Activated naive CD8-positive, alpha-beta T cell treated with anti-CD3 and anti-CD28 coated beads for 36 hours (primary cell): ENCODE results near the gene KCTD16. TPM values are rescaled to one million over a fixed set of nuclear protein-coding genes. Genes with fewer than 3 reads are reported as not detected.

Source experiments
- DNase-seq: peaks from one replicate; pipeline ENCODE4 v3.0.0; 2021
- H3K27ac Mint-ChIP-seq: one replicate; pipeline ENCODE4 v1.8.0; 2022; ENCODE audit warnings: mild to moderate bottlenecking, moderate library complexity, mixed read lengths
- H3K27me3 Mint-ChIP-seq: one replicate; pipeline ENCODE4 v1.8.0; 2022; ENCODE audit warnings: mild to moderate bottlenecking, mixed read lengths
- H3K36me3 Mint-ChIP-seq: one replicate; pipeline ENCODE4 v1.8.0; 2021; ENCODE audit warnings: mild to moderate bottlenecking, mixed read lengths
- H3K4me1 Mint-ChIP-seq: one replicate; pipeline ENCODE4 v1.8.0; 2021; ENCODE audit warnings: mixed read lengths
- H3K4me3 Mint-ChIP-seq: one replicate; pipeline ENCODE4 v1.8.0; 2022; ENCODE audit warnings: mild to moderate bottlenecking, moderate library complexity, mixed read lengths
- H3K9me3 Mint-ChIP-seq: one replicate; pipeline ENCODE4 v1.8.0; 2022; ENCODE audit warnings: mixed read lengths
- total RNA-seq, 2 experiments: library from RNA; stranded (reverse); gene quantifications; one replicate each; pipeline ENCODE4 v1.2.3, GENCODE V29; 2021

KCTD16 gene
- total RNA-seq, 2 experiments from 2014 or later: 0.16 to 0.31 TPM

- peaks cover 3% of the 10 kb centered on the region for H3K36me3 Mint-ChIP-seq
- no peak overlapping the region for H3K4me3 Mint-ChIP-seq
- H3K27ac Mint-ChIP-seq: no peak overlapping the region
- peaks cover 9% of the 10 kb centered on the region for H3K9me3 Mint-ChIP-seq
- DNase-seq: no peak
- H3K27me3 Mint-ChIP-seq: no peaks in the 10 kb centered on the region
- no peaks in the 10 kb centered on the region for H3K4me1 Mint-ChIP-seq
Measured at GRCh38 chr5:144511580-144512072, 341.0 kb downstream of the KCTD16 start.

- no peaks in the 10 kb centered on the region for H3K27me3 Mint-ChIP-seq
Measured at GRCh38 chr5:144522698-144523097, 352.0 kb downstream of the KCTD16 start.

GRCh38 chr5:144525000-144525399, 354.3 kb downstream of the KCTD16 start:
- no peak for DNase-seq

More at GRCh38 chr5:144522698-144523097, 352.0 kb downstream of the KCTD16 start:
- no peak overlapping the region for H3K27ac Mint-ChIP-seq
- H3K4me1 Mint-ChIP-seq: no peaks in the 10 kb centered on the region
- no peak for DNase-seq
- peaks cover 3% of the 10 kb centered on the region for H3K9me3 Mint-ChIP-seq
- H3K4me3 Mint-ChIP-seq: no peak overlapping the region
- no peaks in the 10 kb centered on the region for H3K36me3 Mint-ChIP-seq

GRCh38 chr5:144531188-144531587, 360.5 kb downstream of the KCTD16 start:
- Mint-ChIP-seq H3K4me3 (no peak overlapping the region), H3K27ac (no peak overlapping the region), H3K9me3 (peaks cover 15% of the 10 kb centered on the region), H3K36me3 (no peaks in the 10 kb centered on the region), H3K27me3 (no peaks in the 10 kb centered on the region), H3K4me1 (no peaks in the 10 kb centered on the region)
- DNase-seq: no peak

More at GRCh38 chr5:144525000-144525399, 354.3 kb downstream of the KCTD16 start:
- Mint-ChIP-seq H3K36me3 (no peaks in the 10 kb centered on the region), H3K4me1 (no peaks in the 10 kb centered on the region), H3K27ac (no peak overlapping the region), H3K9me3 (peaks cover 7% of the 10 kb centered on the region), H3K4me3 (no peak overlapping the region), H3K27me3 (no peaks in the 10 kb centered on the region)

Other genes starting within 250 kb of the KCTD16 start
- 10 to 100 TPM; 38.7 to 39.1 TPM for gene YIPF5, start 214 bp upstream of the KCTD16 start, total RNA-seq